Stimulated activated naive CD8-positive, alpha-beta T cell treated with anti-CD3 and anti-CD28 coated beads, Interleukin-15, Interleukin-2, amounts not matched to agents 100 U/mL and 50 U/mL, for 24 hours (primary cell): ENCODE measurements around the gene MASP2.

Experiments used
- ATAC-seq: fragments of 150-1000 bp; cut with Tn5 transposase; one replicate; pipeline ENCODE4 v1.10.0; 2021
- DNase-seq: peaks from one replicate; pipeline ENCODE4 v3.0.0; 2021

The MASP2 gene

DNA sequence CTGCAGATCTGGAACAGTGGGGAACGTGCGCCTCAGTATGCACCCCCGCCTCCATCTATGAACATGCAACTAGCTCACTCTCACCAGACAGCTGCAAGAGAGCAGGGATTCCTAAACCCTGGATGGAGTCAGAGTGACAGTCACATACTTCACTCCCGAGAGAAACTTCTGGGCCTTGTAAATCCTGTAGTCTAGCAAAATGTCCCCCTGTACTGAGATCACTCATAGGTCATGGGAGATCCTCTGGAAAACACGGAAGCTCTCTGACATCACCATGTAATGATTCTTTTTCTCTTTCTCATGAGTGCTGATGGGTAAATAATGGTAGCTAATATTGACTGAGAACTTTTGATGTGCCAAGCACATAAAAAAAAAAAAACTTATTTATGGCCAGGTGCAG lies 57.9 kb downstream of the MASP2 start:
- DNase-seq (no peak), ATAC-seq (no peak)

DNA sequence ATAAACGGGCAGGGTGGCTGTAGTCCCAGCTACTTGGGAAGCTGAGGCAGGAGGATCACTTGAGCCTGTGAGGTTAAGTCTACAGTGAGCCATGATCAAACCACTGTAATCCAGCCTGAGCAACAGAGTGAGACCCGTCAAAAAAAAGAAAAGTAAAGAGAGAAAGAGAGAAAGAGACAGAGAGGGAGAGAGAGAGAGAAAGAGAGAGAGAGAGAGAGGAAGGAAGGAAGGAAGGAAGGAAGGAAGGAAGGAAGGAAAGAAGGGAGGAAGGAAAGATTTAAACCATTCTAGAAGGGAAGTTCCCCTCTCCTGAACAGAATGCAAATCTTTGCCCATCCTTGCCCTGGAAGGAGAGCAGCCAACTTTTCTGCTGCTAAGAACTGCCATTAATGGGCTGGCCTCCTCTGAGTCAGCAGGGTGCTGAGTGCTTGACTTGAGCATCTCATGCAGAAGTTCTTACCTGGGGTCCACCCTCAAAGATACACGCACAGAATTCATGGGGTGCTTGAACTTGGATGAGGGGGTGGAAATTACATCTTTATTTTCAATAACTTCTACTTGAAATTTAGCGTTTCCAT lies 59.1 kb downstream of the MASP2 start:
- ATAC-seq: no peak

DNA sequence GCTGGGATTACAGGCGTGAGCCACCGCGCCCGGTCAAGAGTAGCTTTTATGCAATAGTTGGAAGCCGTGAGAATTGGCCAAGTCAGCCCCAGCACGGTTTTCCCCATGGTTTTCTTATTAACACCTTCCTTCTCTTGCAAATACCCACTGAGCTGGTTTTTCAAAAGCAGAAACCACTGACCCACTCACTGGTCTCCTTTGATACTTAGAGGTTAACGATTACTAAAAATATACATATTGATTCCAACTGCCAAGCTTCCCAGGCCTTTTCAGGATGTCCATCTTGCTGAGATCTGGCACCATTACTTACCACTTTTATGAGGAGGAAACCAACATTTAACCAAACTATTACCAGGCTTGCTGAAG lies 60.5 kb downstream of the MASP2 start:
- ATAC-seq: no peak
- DNase-seq: no peak

More for the DNA sequence above, 59.1 kb downstream of the MASP2 start:
- no peak for DNase-seq

DNA sequence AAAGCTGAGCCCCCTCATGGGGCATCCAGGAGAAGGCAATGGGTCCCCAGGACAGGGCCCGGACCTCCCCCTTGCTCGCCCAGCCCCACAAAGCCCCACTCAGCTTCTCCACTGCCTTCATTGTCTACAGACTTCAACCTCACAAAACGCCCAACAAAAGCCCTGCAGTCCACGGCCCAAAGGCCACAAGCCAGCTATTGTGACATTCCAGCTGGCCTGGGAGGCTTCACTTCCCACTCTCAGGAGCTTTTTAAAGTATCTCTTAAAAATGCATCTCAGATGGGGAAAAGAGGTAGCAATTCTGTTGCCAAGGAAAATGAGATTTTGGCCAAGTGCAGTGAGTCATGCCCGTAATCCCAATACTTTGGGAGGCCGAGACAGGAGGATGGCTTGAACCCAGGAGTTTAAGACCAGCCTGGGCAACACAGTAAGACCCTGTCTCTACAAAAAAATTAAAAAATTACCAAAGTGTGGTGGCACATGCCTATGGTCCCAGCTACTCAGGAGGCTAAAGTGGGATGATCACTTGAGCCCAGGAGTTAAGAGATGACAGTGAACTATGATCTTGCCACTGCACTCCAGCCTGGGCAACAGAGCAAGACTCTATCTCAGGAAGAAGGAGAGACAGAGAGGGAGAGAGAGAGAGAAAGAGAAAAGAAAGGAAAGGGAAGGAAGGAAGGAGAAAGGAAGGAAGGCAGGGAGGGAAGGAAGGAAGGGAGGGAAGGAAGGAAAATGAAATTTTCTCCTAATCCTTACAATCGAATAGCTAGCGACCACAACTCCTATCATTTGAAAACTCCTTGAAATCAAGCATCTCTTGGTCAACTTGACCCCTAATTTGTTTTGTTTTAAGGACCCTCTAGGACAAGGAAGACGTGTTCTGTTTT lies 66.0 kb downstream of the MASP2 start:
- ATAC-seq: no peak
- no peak for DNase-seq

DNA sequence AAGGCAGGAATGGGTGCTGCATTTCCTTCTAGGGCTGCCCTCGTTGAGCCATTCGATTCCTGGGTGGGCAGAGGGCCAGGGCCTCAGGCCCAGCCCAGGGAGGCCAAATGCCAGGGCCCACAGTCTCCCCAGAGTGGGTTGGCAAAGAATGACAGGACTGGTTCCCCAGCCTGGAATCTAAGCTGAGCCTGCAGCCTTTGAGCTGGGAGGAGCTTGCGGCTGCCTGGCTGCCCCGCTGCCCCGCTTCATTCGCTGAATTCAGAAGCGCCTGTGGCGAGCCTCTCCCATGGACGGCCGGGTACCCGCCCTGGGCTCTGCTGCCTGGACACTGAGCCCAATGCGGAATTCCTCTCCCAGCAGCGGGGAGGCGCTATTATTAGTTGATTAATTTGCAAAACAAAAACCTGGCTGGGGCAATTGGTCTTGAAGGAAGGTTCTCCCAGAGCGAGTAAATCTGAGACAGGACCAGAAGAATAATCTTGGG lies 66.9 kb downstream of the MASP2 start:
- no peak for ATAC-seq

DNA sequence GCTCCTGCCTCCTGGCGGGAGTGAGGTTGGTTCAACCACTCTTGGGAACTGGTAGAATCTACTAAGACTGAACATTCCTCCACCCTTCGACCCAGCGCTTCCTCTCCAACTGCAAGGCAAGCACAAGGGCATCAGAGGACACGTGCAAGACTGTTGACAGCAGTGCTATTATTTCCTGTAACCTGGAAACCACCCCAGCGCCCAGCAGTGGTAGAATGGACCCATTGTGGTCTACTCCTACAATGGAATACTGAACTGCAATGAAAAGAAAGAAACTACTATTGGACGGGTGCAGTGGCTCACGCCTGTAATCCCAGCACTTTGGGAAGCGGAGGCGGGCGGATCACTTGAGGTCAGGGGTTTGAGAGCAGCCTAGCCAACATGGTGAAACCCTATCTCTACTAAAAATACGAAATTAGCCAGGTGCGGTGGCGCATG lies 67.5 kb downstream of the MASP2 start:
- DNase-seq (no peak), ATAC-seq (no peak)

More for the DNA sequence above, 66.9 kb downstream of the MASP2 start:
- DNase-seq: no peak

DNA sequence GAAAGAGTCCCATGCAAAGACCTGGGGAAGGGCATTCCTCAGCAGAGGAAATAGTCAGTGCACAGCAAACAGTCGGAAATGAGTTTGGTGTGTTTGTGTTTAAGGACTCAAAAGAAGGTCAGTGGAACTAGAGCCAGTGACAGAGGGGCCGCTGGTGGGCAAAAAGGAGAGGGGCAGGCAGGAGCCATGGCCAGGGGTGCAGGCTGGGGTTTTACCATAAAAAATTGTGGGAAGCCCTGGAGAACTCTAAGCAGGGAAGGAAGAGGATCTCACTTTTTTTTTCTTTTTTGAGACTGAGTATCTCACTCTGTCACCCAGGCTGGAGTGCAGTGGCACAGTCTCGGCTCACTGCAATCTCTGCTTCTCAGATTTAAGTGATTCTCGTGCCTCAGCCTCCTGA lies 68.3 kb downstream of the MASP2 start:
- ATAC-seq (no peak), DNase-seq (no peak)
